Measurements from ENCODE around the gene VARS1.
"Not testable (repeated sequence)": the region's sequence is repeated elsewhere in the genome, so short reads cannot be mapped to it uniquely, and the experiment has no call there.

VARS1 gene

DNA sequence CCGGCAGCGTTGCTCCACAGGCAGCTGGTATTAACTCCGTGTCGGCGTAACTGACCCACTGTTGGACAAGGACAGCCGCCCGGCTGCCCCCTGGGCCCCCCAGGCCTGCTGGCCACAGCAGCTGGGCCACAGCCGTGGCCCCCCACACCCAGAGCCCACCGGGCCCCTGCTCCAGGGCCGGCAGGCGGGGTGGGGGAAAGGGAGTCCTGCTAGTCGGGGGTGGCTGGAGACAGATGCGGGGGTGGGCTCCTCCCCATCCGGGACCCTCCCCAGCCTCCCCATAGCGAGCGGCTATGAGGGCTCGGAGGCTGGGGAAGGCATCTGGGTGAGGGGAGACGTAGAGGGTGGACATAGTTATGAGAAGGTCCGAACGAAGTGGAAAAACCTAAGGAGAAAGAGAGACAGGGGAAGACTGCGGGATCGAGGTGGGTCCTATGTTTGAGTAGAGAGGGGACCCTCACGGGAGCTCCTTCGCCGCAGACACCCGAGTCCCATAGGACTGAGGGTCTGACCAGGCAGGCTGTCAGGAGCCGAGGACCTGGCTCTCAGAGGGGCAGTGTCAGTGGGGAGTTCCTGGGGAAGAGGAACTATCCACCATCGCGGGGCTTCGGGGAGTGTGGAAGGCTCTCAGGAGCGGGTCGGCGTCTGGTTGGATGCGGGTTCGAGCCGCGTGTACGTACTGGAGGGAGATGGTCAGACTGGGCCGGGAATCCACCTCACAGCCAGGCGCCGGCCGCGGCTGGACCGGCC, 511 bp downstream of the VARS1 start:
- DNase-seq (ENCODE audit: low read depth in 3 of 3, low spot score in 1 of 3): no peak

DNA sequence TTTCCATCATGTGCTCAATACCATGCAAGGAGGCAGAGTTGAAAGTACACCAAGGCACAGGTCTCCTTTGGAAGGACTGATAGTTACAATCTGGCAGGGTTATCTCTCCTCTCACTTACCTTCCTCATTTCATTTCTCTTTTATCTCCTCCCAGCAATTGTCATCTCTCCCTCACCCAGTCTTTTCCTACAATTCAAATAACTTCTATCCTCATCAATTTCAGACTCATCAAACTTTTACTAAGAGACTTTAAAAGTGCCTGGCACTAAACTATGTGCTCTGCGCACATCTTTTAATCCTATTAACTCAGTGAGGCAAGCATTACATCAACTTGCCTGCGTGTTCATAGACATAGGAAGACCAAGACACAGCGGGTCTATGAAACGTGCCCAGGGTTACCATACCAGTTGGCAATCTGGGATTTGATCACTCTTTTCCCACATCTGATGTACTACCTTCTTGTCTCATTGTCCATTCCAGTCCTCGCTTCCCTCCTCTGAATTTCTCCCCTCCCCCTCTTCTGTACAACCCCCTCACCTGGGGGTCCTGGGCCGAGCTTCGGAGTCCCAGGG, 1.2 kb downstream of the VARS1 start:
- DNase-seq (ENCODE audit: low read depth in 3 of 3, low spot score in 1 of 3): no peak

- DNase-seq (ENCODE audit: low read depth in 3 of 3, low spot score in 1 of 3): not testable (repeated sequence)
Measured at GRCh38 chr6:31793927-31794245, 1.7 kb downstream of the VARS1 start.

DNA sequence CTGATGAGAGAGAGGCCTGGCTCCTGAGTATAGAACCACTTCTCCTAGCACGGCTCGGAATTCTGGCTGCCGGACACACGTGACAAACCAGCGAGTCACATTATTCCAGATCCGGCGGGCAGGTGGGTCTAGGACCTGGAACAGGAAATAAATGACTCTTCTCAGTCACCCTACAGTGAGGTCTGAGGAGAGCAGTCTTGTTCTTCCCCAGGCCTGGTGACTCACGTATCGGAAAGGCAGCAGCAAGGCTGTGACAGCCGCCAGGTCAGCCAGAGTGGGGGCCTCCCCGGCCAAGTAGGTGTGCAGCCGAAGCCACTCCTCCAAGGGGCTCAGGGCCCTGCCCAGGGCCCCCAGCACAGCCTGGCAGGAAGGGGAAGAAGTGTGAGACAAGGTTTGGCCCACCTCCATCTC, 2.8 kb downstream of the VARS1 start:
- DNase-seq (ENCODE audit: low read depth in 3 of 3, low spot score in 1 of 3): no peak

GRCh38 chr6:31792090-31792374, 3.5 kb downstream of the VARS1 start:
- no peak for DNase-seq (ENCODE audit: low read depth in 3 of 3, low spot score in 1 of 3)

GRCh38 chr6:31791324-31792089, 4.0 kb downstream of the VARS1 start:
- DNase-seq (ENCODE audit: low read depth in 3 of 3, low spot score in 1 of 3): no peak

GRCh38 chr6:31785475-31785874, 10.1 kb downstream of the VARS1 start:
- no peak for DNase-seq (ENCODE audit: low read depth in 3 of 3, low spot score in 1 of 3)

GRCh38 chr6:31784098-31784925, 11.2 kb downstream of the VARS1 start:
- no peak for DNase-seq (ENCODE audit: low read depth in 3 of 3, low spot score in 1 of 3)

- no peak for DNase-seq (ENCODE audit: low read depth in 3 of 3, low spot score in 1 of 3)
Measured at GRCh38 chr6:31782126-31782855, 13.3 kb downstream of the VARS1 start.

- no peak for DNase-seq (ENCODE audit: low read depth in 3 of 3, low spot score in 1 of 3)
Measured at GRCh38 chr6:31781244-31782125, 14.1 kb downstream of the VARS1 start.

DNA sequence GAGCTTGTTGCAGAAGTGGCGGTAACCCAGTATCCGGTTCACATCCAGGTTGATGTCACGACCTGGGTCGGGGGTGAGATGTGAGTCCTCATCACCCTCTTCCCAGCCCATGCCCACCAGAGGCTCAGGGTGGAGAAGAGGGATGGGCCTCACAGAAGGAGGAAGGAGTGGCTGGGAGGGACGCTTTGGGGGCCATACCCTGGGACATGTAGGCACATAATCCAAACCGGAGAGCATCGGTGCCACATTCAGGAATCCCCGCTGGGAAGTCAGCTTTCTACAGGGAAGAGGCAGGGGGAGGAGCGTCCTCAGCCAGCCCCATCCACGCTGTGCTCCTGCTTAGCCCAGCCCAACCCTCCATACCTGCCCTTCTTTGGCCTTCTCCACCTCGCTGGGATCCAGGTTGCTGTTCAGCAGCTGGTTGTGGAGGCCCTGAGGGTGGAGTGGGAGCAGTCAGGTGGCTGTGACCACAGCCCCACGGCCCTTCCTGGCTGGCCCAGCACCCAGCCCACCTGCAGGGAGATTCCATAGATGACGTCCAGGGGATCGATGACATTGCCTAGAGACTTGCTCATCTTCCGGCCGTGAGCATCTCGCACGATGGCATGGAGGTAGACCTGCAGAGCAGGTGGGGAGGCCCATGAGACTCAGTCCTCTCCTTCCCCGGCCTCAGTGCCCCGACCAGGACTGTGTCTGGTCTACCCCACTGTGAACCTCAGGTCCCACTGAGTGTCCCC, 14.9 kb downstream of the VARS1 start:
- no peak for DNase-seq (ENCODE audit: low read depth in 3 of 3, low spot score in 1 of 3)

DNA sequence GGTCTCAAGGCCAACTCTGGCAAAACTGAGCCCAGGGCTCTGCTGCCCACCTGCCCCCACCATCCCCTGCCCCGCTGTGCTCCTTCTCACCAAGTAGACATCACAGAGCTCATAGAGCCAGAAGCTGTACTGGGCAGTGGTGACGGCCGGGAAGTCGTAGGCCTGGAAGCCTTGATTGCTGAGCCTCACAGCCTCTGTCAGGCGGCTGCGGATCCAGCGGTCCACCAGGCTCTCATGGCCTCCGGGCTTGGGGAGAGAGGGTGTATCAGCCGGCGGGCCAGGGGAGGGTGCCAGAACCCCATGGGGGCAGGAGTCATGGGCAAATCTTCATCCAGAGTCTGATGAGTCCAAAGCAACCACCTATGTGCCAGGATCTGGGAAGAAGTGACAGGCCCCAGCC, 15.6 kb downstream of the VARS1 start:
- no peak for DNase-seq (ENCODE audit: low read depth in 3 of 3, low spot score in 1 of 3)

GRCh38 chr6:31778999-31779885, 16.3 kb downstream of the VARS1 start:
- DNase-seq (ENCODE audit: low read depth in 3 of 3, low spot score in 1 of 3): no peak

- DNase-seq (ENCODE audit: low read depth in 3 of 3, low spot score in 1 of 3): no peak
Measured at GRCh38 chr6:31778193-31778592, 17.4 kb downstream of the VARS1 start.

GRCh38 chr6:31777667-31778050, 17.9 kb downstream of the VARS1 start:
- DNase-seq (ENCODE audit: low read depth in 3 of 3, low spot score in 1 of 3): no peak

GRCh38 chr6:31776989-31777666, 18.4 kb downstream of the VARS1 start, which contains the start of gene VWA7:
TSS of gene VWA7 (minus strand) at chr6:31777328. CDS start at chr6:31776779, 549 bp downstream.
- DNase-seq (ENCODE audit: low read depth in 3 of 3, low spot score in 1 of 3): peak; percentile 21 to 70 (median 45)

- no peak for DNase-seq (ENCODE audit: low read depth in 3 of 3, low spot score in 1 of 3)
Measured at GRCh38 chr6:31776485-31776988, 19.0 kb downstream of the VARS1 start.
